ENCODE results near the gene C1QTNF1.

GRCh38 chr17:79071161-79071740 lies 47.3 kb downstream of the C1QTNF1 start:
- TF ChIP-seq ZFP30 (CRISPR knock-in tag; IDR thresholded peaks at IDR 0.05) (no peak), PATZ1 (CRISPR knock-in tag; IDR thresholded peaks at IDR 0.05; ENCODE audit: borderline replicate concordance) (no peak), ZNF565 (CRISPR knock-in tag; conservative IDR thresholded peaks at IDR 0.05; ENCODE audit: low read depth) (no peak), ZNF70 (CRISPR knock-in tag; IDR thresholded peaks at IDR 0.05) (no peak), ZFP3 (CRISPR knock-in tag; IDR thresholded peaks at IDR 0.05) (no peak), TSHZ2 (CRISPR knock-in tag; IDR thresholded peaks at IDR 0.05) (no peak), RARB (CRISPR knock-in tag; IDR thresholded peaks at IDR 0.05) (no peak), SNAI2 (CRISPR knock-in tag; IDR thresholded peaks at IDR 0.05) (no peak), TOX (CRISPR knock-in tag; IDR thresholded peaks at IDR 0.05; ENCODE audit: borderline replicate concordance) (no peak), BACH2 (CRISPR knock-in tag; IDR thresholded peaks at IDR 0.05; ENCODE audit: borderline replicate concordance) (no peak), POU6F1 (CRISPR knock-in tag; IDR thresholded peaks at IDR 0.05; ENCODE audit: borderline replicate concordance, low read depth) (no peak), ZC3H10 (CRISPR knock-in tag; IDR thresholded peaks at IDR 0.05) (no peak), CREB5 (CRISPR knock-in tag; IDR thresholded peaks at IDR 0.05; ENCODE audit: low read depth) (no peak)

All from SK-N-SH treated with all-trans-retinoic acid at 6 μM for 48 hours (cell line).